Measurements from ENCODE around the gene ZSWIM1.

- TF ChIP-seq CTCF (IDR thresholded peaks at IDR 0.05; ENCODE audit: low read depth, low read length) (no peak), EZH2phosphoT487 (IDR thresholded peaks at IDR 0.05; ENCODE audit: low read depth) (no peak)
Measured at GRCh38 chr20:45892049-45892825, 11.2 kb downstream of the ZSWIM1 start.
